Mesodermal cell (in vitro differentiated cells): Measurements from ENCODE around the gene NR5A2.

Experiments used
- H3K27ac ChIP-seq: 2 replicates; pipeline ENCODE4 v1.7.0; 2013; ENCODE audit warnings: mild to moderate bottlenecking, low read depth, low read length, moderate library complexity; ENCODE audit not compliant: severe bottlenecking
- H3K36me3 ChIP-seq: 2 replicates; pipeline ENCODE4 v1.7.1; 2013; ENCODE audit warnings: mild to moderate bottlenecking, low read length, moderate library complexity; ENCODE audit not compliant: control insufficient read depth, insufficient read depth
- H3K4me1 ChIP-seq: one replicate; pipeline ENCODE4 v1.7.1; 2013; ENCODE audit warnings: mild to moderate bottlenecking, low read length; ENCODE audit not compliant: insufficient read depth, control insufficient read depth, poor library complexity, severe bottlenecking
- H3K4me3 ChIP-seq: 2 replicates; pipeline ENCODE4 v1.7.0; 2013; ENCODE audit warnings: low read length, control low read depth, mild to moderate bottlenecking; ENCODE audit not compliant: insufficient read depth, poor library complexity, severe bottlenecking; ENCODE audit errors: extremely low read depth
- H3K9me3 ChIP-seq: 2 replicates; pipeline ENCODE4 v1.7.1; 2013; ENCODE audit warnings: mild to moderate bottlenecking, low read length, moderate library complexity; ENCODE audit not compliant: control insufficient read depth
- WGBS, 2 experiments: methylation state at CpG; one replicate each; pipeline ENCODE4 v1.1.5; 2013; ENCODE audit warnings: missing lambda C conversion rate in 2 of 2; ENCODE audit not compliant: insufficient coverage in 2 of 2; 5-methylcytosine and 5-hydroxymethylcytosine counted together

NR5A2 gene

GRCh38 chr1:200128081-200128480 lies 100.6 kb downstream of the NR5A2 start:
- Histone ChIP-seq H3K4me3 (no peak overlapping the region), H3K4me1 (no peaks in the 10 kb centered on the region), H3K27ac (no peak overlapping the region), H3K9me3 (no peaks in the 10 kb centered on the region), H3K36me3 (no peaks in the 10 kb centered on the region)
- 92 to 100% methylated on average over 4 to 5 of the region's 7 CpGs for WGBS, 2 experiments

- Histone ChIP-seq H3K27ac (no peak overlapping the region), H3K4me1 (no peaks in the 10 kb centered on the region), H3K36me3 (no peaks in the 10 kb centered on the region), H3K9me3 (no peaks in the 10 kb centered on the region), H3K4me3 (no peak overlapping the region)
- WGBS, 2 experiments, result 45 to 48% methylated on average over 5 of the region's 5 CpGs
Observed at GRCh38 chr1:200128944-200129879, 101.7 kb downstream of the NR5A2 start.

GRCh38 chr1:200130552-200130951 lies 103.0 kb downstream of the NR5A2 start:
- WGBS, 2 experiments, result 100% methylated on average over 1 of the region's 1 CpG; no CpG with 5 or more reads in 1 of the 2 experiments
- H3K9me3 ChIP-seq, result no peaks in the 10 kb centered on the region
- no peak overlapping the region for H3K4me3 ChIP-seq
- no peaks in the 10 kb centered on the region for H3K36me3 ChIP-seq
- no peak overlapping the region for H3K27ac ChIP-seq
- no peaks in the 10 kb centered on the region for H3K4me1 ChIP-seq

GRCh38 chr1:200131551-200132125 lies 104.1 kb downstream of the NR5A2 start:
- H3K36me3 ChIP-seq, result no peaks in the 10 kb centered on the region
- H3K4me1 ChIP-seq, result no peaks in the 10 kb centered on the region
- H3K27ac ChIP-seq, result no peak overlapping the region
- WGBS, 2 experiments, result 72 to 79% methylated on average over 4 of the region's 4 CpGs
- no peak overlapping the region for H3K4me3 ChIP-seq
- H3K9me3 ChIP-seq, result no peaks in the 10 kb centered on the region

- Histone ChIP-seq H3K27ac (no peak overlapping the region), H3K4me3 (no peak overlapping the region), H3K4me1 (no peaks in the 10 kb centered on the region), H3K36me3 (no peaks in the 10 kb centered on the region), H3K9me3 (no peaks in the 10 kb centered on the region)
- WGBS, 2 experiments, result no CpG with 5 or more reads among the region's 2 CpGs
Observed at GRCh38 chr1:200133123-200133522, 105.6 kb downstream of the NR5A2 start.

GRCh38 chr1:200134116-200134515 lies 106.6 kb downstream of the NR5A2 start:
- Histone ChIP-seq H3K4me1 (no peaks in the 10 kb centered on the region), H3K4me3 (no peak overlapping the region), H3K9me3 (no peaks in the 10 kb centered on the region), H3K36me3 (no peaks in the 10 kb centered on the region), H3K27ac (no peak overlapping the region)
- no CpG with 5 or more reads among the region's 2 CpGs for WGBS, 2 experiments

GRCh38 chr1:200136384-200136783 lies 108.9 kb downstream of the NR5A2 start:
- Histone ChIP-seq H3K9me3 (no peaks in the 10 kb centered on the region), H3K36me3 (no peaks in the 10 kb centered on the region), H3K4me3 (no peak overlapping the region), H3K27ac (no peak overlapping the region), H3K4me1 (no peaks in the 10 kb centered on the region)
- no CpG with 5 or more reads among the region's 2 CpGs for WGBS, 2 experiments

- Histone ChIP-seq H3K36me3 (no peaks in the 10 kb centered on the region), H3K4me3 (no peak overlapping the region), H3K27ac (no peak overlapping the region), H3K4me1 (no peaks in the 10 kb centered on the region), H3K9me3 (no peaks in the 10 kb centered on the region)
- WGBS, 2 experiments, result 89% methylated on average over 3 of the region's 4 CpGs; no CpG with 5 or more reads in 1 of the 2 experiments
Observed at GRCh38 chr1:200139661-200140250, 112.2 kb downstream of the NR5A2 start.

GRCh38 chr1:200143347-200143746 lies 115.8 kb downstream of the NR5A2 start:
- WGBS, 2 experiments, result 68 to 78% methylated on average over 5 to 6 of the region's 6 CpGs
- Histone ChIP-seq H3K4me1 (no peaks in the 10 kb centered on the region), H3K9me3 (no peaks in the 10 kb centered on the region), H3K36me3 (no peaks in the 10 kb centered on the region), H3K27ac (no peak overlapping the region), H3K4me3 (no peak overlapping the region)

GRCh38 chr1:200146100-200146499 lies 118.6 kb downstream of the NR5A2 start:
- H3K4me3 ChIP-seq, result no peak overlapping the region
- WGBS, 2 experiments, result 83% methylated on average over 1 of the region's 1 CpG; no CpG with 5 or more reads in 1 of the 2 experiments

More at GRCh38 chr1:200146100-200146499, 118.6 kb downstream of the NR5A2 start:
- Histone ChIP-seq H3K9me3 (no peaks in the 10 kb centered on the region), H3K36me3 (no peaks in the 10 kb centered on the region), H3K4me1 (peaks cover 3% of the 10 kb centered on the region), H3K27ac (no peak overlapping the region)
